H1 (cell line): ENCODE data around the gene PUS3. TPM values are rescaled to one million over a fixed set of nuclear protein-coding genes. Genes with fewer than 3 reads are reported as not detected.

Experiments used
- CTCF ChIA-PET: fragments of 300-600 bp; sonication (Branson Sonifier 250); formaldehyde crosslinking; loops from one replicate; lab custom pipeline; 2021; ENCODE audit not compliant: partially characterized antibody; lab: Charles Lee
- POLR2A ChIA-PET: fragments of 300-600 bp; sonication (Branson Sonifier 250); formaldehyde crosslinking; loops from one replicate; lab custom pipeline; 2021; ENCODE audit warnings: inconsistent platforms; ENCODE audit not compliant: partially characterized antibody; lab: Charles Lee
- DNase-seq, 2 experiments: peaks; one replicate each; pipeline versions ENCODE4 v3.0.0 to v3.0.0-alpha.2; 2010 to 2022; ENCODE audit warnings: low spot score in 2 of 2, low read depth in 1 of 2, mixed read lengths in 1 of 2
- FAIRE-seq: peaks from 2 replicates; lab custom pipeline; 2011; peaks lifted over from hg19 to GRCh38; lab: Jason Lieb, UNC
- H2AFZ ChIP-seq: 2 replicates; pipeline ENCODE4 v1.8.1; 2012; ENCODE audit warnings: low read length, inconsistent platforms
- H2AK5ac ChIP-seq: 2 replicates; pipeline ENCODE4 v1.6.1; 2013; ENCODE audit warnings: low read depth, low read length
- H2BK120ac ChIP-seq: replicated peaks from 2 replicates; pipeline ENCODE3; 2013; ENCODE audit warnings: low read depth, low read length, inconsistent platforms
- H2BK12ac ChIP-seq: 2 replicates; pipeline ENCODE4 v1.6.1; 2013; ENCODE audit warnings: low read depth, low read length
- H2BK15ac ChIP-seq: 2 replicates; pipeline ENCODE4 v1.6.1; 2013; ENCODE audit warnings: low read length
- H2BK20ac ChIP-seq: 2 replicates; pipeline ENCODE4 v1.6.1; 2013; ENCODE audit warnings: low read length
- H2BK5ac ChIP-seq: 2 replicates; pipeline ENCODE4 v1.6.1; 2013; ENCODE audit warnings: low read depth, low read length
- H3K14ac ChIP-seq: 2 replicates; pipeline ENCODE4 v1.6.1; 2013; ENCODE audit warnings: inconsistent platforms; ENCODE audit not compliant: insufficient read length
- H3K18ac ChIP-seq: 2 replicates; pipeline ENCODE4 v1.6.1; 2013; ENCODE audit warnings: low read length; ENCODE audit errors: extremely low read depth
- H3K23ac ChIP-seq: 2 replicates; pipeline ENCODE4 v1.6.1; 2013; ENCODE audit warnings: inconsistent platforms; ENCODE audit not compliant: insufficient read length
- H3K23me2 ChIP-seq: 2 replicates; pipeline ENCODE4 v1.6.1; 2013; ENCODE audit warnings: low read depth, low read length
- H3K27ac ChIP-seq: 2 replicates; pipeline ENCODE4 v1.6.1; 2011; ENCODE audit warnings: low read depth, low read length, inconsistent platforms
- H3K27me3 ChIP-seq, 4 experiments: replicated peaks in 1 of 4; 1 replicate in 1 of 4; 2 replicates in 3 of 4; pipeline versions ENCODE4 v1.6.1 to v1.8.1; 2011 to 2013; ENCODE audit warnings: low read length in 3 of 4, mild to moderate bottlenecking in 3 of 4, inconsistent platforms in 2 of 4, mixed read lengths in 2 of 4, moderate library complexity in 1 of 4; ENCODE audit not compliant: control insufficient read depth in 3 of 4, insufficient read depth in 3 of 4; ENCODE audit errors: extremely low read depth in 1 of 4
- H3K36me3 ChIP-seq, 4 experiments: 2 replicates each; pipeline versions ENCODE4 v1.6.1 to v1.8.1; 2011 to 2013; ENCODE audit warnings: mild to moderate bottlenecking in 4 of 4, low read length in 3 of 4, moderate library complexity in 2 of 4, control low read depth in 1 of 4, inconsistent platforms in 1 of 4; ENCODE audit not compliant: insufficient read depth in 4 of 4, control insufficient read depth in 2 of 4
- H3K4ac ChIP-seq: replicated peaks from 2 replicates; pipeline ENCODE3; 2013; ENCODE audit warnings: low read length, low read depth, mixed read lengths, inconsistent platforms; ENCODE audit not compliant: insufficient read length
- H3K4me1 ChIP-seq, 4 experiments: replicated peaks in 1 of 4; 1 replicate in 1 of 4; 2 replicates in 3 of 4; pipeline versions ENCODE4 v1.6.1 to v1.8.1; 2011 to 2013; ENCODE audit warnings: low read length in 3 of 4, inconsistent platforms in 2 of 4, mixed read lengths in 1 of 4; ENCODE audit not compliant: insufficient read depth in 4 of 4, control insufficient read depth in 3 of 4
- H3K4me2 ChIP-seq, 2 experiments: 2 replicates each; pipeline versions ENCODE4 v1.6.1 to v1.8.1; 2011 to 2013; ENCODE audit warnings: low read depth in 2 of 2, low read length in 2 of 2, control low read depth in 1 of 2, inconsistent platforms in 1 of 2, mild to moderate bottlenecking in 1 of 2; ENCODE audit not compliant: insufficient read depth in 1 of 2
- H3K4me3 ChIP-seq, 4 experiments: fragments of 200-600, 300-600 bp in 1 of 4; sonication (generic), shearing (Covaris generic), sonication (Bioruptor Twin) in 1 of 4; 2 replicates each; pipeline versions ENCODE4 v1.5.1 to v1.8.1; 2011 to 2016; ENCODE audit warnings: low read length in 4 of 4, low read depth in 3 of 4, control low read depth in 2 of 4, inconsistent platforms in 2 of 4, mild to moderate bottlenecking in 2 of 4, mixed read lengths in 1 of 4, moderate library complexity in 1 of 4; ENCODE audit not compliant: insufficient read depth in 2 of 4; ENCODE audit errors: extremely low read depth in 1 of 4
- H3K56ac ChIP-seq: replicated peaks from 2 replicates; pipeline ENCODE3; 2013; ENCODE audit warnings: low read depth, mild to moderate bottlenecking, mixed read lengths, low read length, inconsistent platforms; ENCODE audit not compliant: insufficient read length
- H3K79me1 ChIP-seq: 2 replicates; pipeline ENCODE4 v1.6.1; 2013; ENCODE audit warnings: low read depth, low read length, control low read depth
- H3K79me2 ChIP-seq, 2 experiments: 2 replicates each; pipeline versions ENCODE4 v1.6.1 to v1.8.1; 2012 to 2013; ENCODE audit warnings: low read length in 2 of 2, mild to moderate bottlenecking in 2 of 2, inconsistent platforms in 1 of 2; ENCODE audit not compliant: insufficient read depth in 2 of 2, control insufficient read depth in 1 of 2
- H3K9ac ChIP-seq, 4 experiments: replicated peaks in 1 of 4; 1 replicate in 1 of 4; 2 replicates in 3 of 4; pipeline versions ENCODE4 v1.6.1 to v1.8.1; 2011 to 2013; ENCODE audit warnings: low read depth in 3 of 4, low read length in 3 of 4, control low read depth in 2 of 4, mild to moderate bottlenecking in 2 of 4, moderate library complexity in 2 of 4, inconsistent platforms in 1 of 4; ENCODE audit errors: extremely low read depth in 1 of 4
- H3K9me3 ChIP-seq, 2 experiments: 2 replicates each; pipeline versions ENCODE4 v1.6.1 to v1.8.1; 2012 to 2013; ENCODE audit warnings: mild to moderate bottlenecking in 2 of 2, moderate library complexity in 2 of 2, control low read depth in 1 of 2, inconsistent platforms in 1 of 2, low read depth in 1 of 2, low read length in 1 of 2, mixed read lengths in 1 of 2; ENCODE audit not compliant: insufficient read depth in 2 of 2
- H4K20me1 ChIP-seq, 2 experiments: replicated peaks in 1 of 2; 2 replicates each; pipeline versions ENCODE3 to v1.8.1; 2011 to 2013; ENCODE audit warnings: inconsistent platforms in 2 of 2, low read length in 2 of 2, mild to moderate bottlenecking in 1 of 2; ENCODE audit not compliant: insufficient read depth in 2 of 2, control insufficient read depth in 1 of 2
- H4K5ac ChIP-seq: 2 replicates; pipeline ENCODE4 v1.6.1; 2013; ENCODE audit warnings: low read length, low read depth, mixed read lengths, inconsistent platforms; ENCODE audit not compliant: insufficient read length
- H4K8ac ChIP-seq: 2 replicates; pipeline ENCODE4 v1.8.0; 2013; ENCODE audit warnings: mild to moderate bottlenecking, moderate library complexity, low read length, inconsistent platforms; ENCODE audit not compliant: insufficient read depth; ENCODE audit errors: extremely low read depth
- H4K91ac ChIP-seq: replicated peaks from 2 replicates; pipeline ENCODE3; 2013; ENCODE audit warnings: low read length, mixed read lengths, inconsistent platforms; ENCODE audit not compliant: insufficient read length
- ATF2 ChIP-seq: IDR thresholded peaks from 2 replicates; pipeline ENCODE4 v1.6.1; 2012; ENCODE audit warnings: low read length, inconsistent platforms
- CHD2 ChIP-seq: IDR thresholded peaks from 2 replicates; pipeline ENCODE4 v1.6.1; 2012; ENCODE audit warnings: low read length, improper control_type of control experiment
- EP300 ChIP-seq, 2 experiments: IDR thresholded peaks; 1 replicate in 1 of 2; 2 replicates in 1 of 2; pipeline ENCODE4 v1.6.1; 2011 to 2012; ENCODE audit warnings: low read depth in 2 of 2, low read length in 2 of 2, mild to moderate bottlenecking in 2 of 2, borderline replicate concordance in 1 of 2, inconsistent platforms in 1 of 2, moderate library complexity in 1 of 2
- KDM5A ChIP-seq: fragments of 200-600 bp; IDR thresholded peaks from 2 replicates; pipeline ENCODE4 v1.7.1; 2012; ENCODE audit warnings: mild to moderate bottlenecking, low read length, inconsistent platforms, mixed read lengths
- RFX5 ChIP-seq: IDR thresholded peaks from 2 replicates; pipeline ENCODE4 v1.6.1; 2011; ENCODE audit warnings: low read depth, low read length, improper control_type of control experiment, borderline replicate concordance
- WGBS, 2 experiments: shearing (Covaris generic) in 1 of 2; methylation state at CpG; one replicate each; pipeline versions ENCODE4 v1.1.6 to v1.1.7; 2013 to 2015; ENCODE audit warnings: low lambda C conversion rate in 2 of 2, mixed read lengths in 2 of 2, inconsistent platforms in 1 of 2, low coverage in 1 of 2, missing lambda C conversion rate in 1 of 2; ENCODE audit not compliant: insufficient replicate concordance in 2 of 2, insufficient coverage in 1 of 2, insufficient read length in 1 of 2; ENCODE audit errors: extremely low coverage in 1 of 2, missing lambda C conversion rate in 1 of 2; 5-methylcytosine and 5-hydroxymethylcytosine counted together
- polyA plus RNA-seq, 7 experiments: library from polyadenylated mRNA; depleted of rRNA in 3 of 7; stranded (reverse) in 5 of 7; unstranded in 2 of 7; fragments of >200 nt in 5 of 7; fragments of 200-250 nt in 2 of 7; gene quantifications; 1 replicate in 5 of 7; 2 replicates in 1 of 7; 4 replicates in 1 of 7; pipeline versions ENCODE4 v1.2.1 to v1.2.3, GENCODE V29; 2011 to 2013; ENCODE audit warnings: missing spikeins in 2 of 7, mixed read lengths in 2 of 7
- total RNA-seq: library from RNA; stranded (reverse); fragmentation: NEBNext Ultra II Directional; extraction: Animal tissue kit (Norgen Biotek cat#: 25700); gene quantifications from 2 replicates; pipeline ENCODE4 v1.2.1, GENCODE V29; 2021

The PUS3 gene
- total and polyA plus RNA-seq, 2 of the 8 experiments (the other 6 are each of a cell fraction or from before 2014, with no cell fraction given) = 8.7 to 22.6 TPM

- peak in 1 of 2 experiments; percentile 38 for DNase-seq
- no peak overlapping the region for H3K4ac ChIP-seq
- H2BK15ac ChIP-seq = no peak overlapping the region
- H3K9me3 ChIP-seq = no peaks in the 10 kb centered on the region
- no peaks in the 10 kb centered on the region for H3K79me2 ChIP-seq
- TF ChIP-seq KDM5A (no peak), EP300 (IDR thresholded peaks at IDR 0.05; ENCODE audit: borderline replicate concordance in 1 of 2, low read depth in 2 of 2, low read length in 2 of 2) (no peak), CHD2 (no peak), ATF2 (no peak), RFX5 (no peak)
- H3K23ac ChIP-seq = no peak overlapping the region
- no peak overlapping the region; the same call in 1 of the 2 replicates for H4K8ac ChIP-seq
- H2BK5ac ChIP-seq = no peak overlapping the region
- H4K5ac ChIP-seq = no peak overlapping the region
- H2AK5ac ChIP-seq = no peak overlapping the region
- H3K36me3 ChIP-seq = no peaks in the 10 kb centered on the region
- 88% methylated on average over 21 of the region's 23 CpGs; no CpG with 5 or more reads in 1 of the 2 experiments for WGBS, 2 experiments
- H3K9ac ChIP-seq = no peak overlapping the region
- ChIA-PET CTCF (interaction anchor here (0.6 to 2.9 kb wide), 3 partner anchors 7 to 247 kb away, joined by 3 to 17 read pairs (median 6); no protein-coding TSS in a partner anchor), POLR2A (interaction anchor here (0.6 to 0.9 kb wide), 2 partner anchors 8 to 42 kb away, joined by 3 read pairs; no protein-coding TSS in a partner anchor)
- H2BK120ac ChIP-seq = no peak overlapping the region
- H2BK20ac ChIP-seq = no peak overlapping the region
- no peaks in the 10 kb centered on the region for H4K20me1 ChIP-seq
- no peak overlapping the region for H3K4me2 ChIP-seq
- H3K56ac ChIP-seq = no peak overlapping the region
- no peak overlapping the region for H3K4me3 ChIP-seq
- no peaks in the 10 kb centered on the region for H3K79me1 ChIP-seq
- peaks cover 0 to 2% (median 0%) of the 10 kb centered on the region in 4 experiments; a peak in 3 of 7 replicates for H3K4me1 ChIP-seq
- no peak overlapping the region for H2AFZ ChIP-seq
- H3K23me2 ChIP-seq = no peaks in the 10 kb centered on the region
- no peak overlapping the region for H3K18ac ChIP-seq
- no peak overlapping the region for H3K14ac ChIP-seq
- no peak overlapping the region for H2BK12ac ChIP-seq
- no peak for FAIRE-seq
- H3K27ac ChIP-seq = no peak overlapping the region
- no peaks in the 10 kb centered on the region for H3K27me3 ChIP-seq
- H4K91ac ChIP-seq = no peak overlapping the region
Observed at GRCh38 chr11:125948278-125949051, 45.5 kb upstream of the PUS3 start.
